Heart right ventricle (tissue), 16 donors: Measurements from ENCODE around the gene ZNF292. TPM values are rescaled to one million over a fixed set of nuclear protein-coding genes. Genes with fewer than 3 reads are reported as not detected.

Experiments used
- ATAC-seq, 8 donors: fragments of 200-7000 bp; cut with Tn5 transposase; one replicate each; pipeline ENCODE4 v1.9.1; 2020; ENCODE audit warnings: mild to moderate bottlenecking in 8 of 8, moderate library complexity in 8 of 8, moderate number of reproducible peaks in 1 of 8
- DNase-seq, 2 donors: peaks; one replicate each; pipeline ENCODE4 v3.0.0-alpha.2; 2020
- H3K27ac ChIP-seq, 10 donors: fragments of 200-600 bp; sonication (generic) in 2 of 10; one replicate each; pipeline versions ENCODE4 v1.5.0 to v1.8.0; 2020 to 2022; ENCODE audit warnings: mild to moderate bottlenecking in 3 of 10
- H3K27me3 ChIP-seq, 7 donors: fragments of 200-600 bp; one replicate each; pipeline ENCODE4 v1.8.0; 2021 to 2022; ENCODE audit warnings: mild to moderate bottlenecking in 2 of 7
- H3K36me3 ChIP-seq, 9 donors: fragments of 200-600 bp; sonication (generic) in 1 of 9; one replicate each; pipeline versions ENCODE4 v1.5.0 to v1.8.0; 2020 to 2022; ENCODE audit warnings: mild to moderate bottlenecking in 2 of 9
- H3K4me1 ChIP-seq, 9 donors: fragments of 200-600 bp; sonication (generic) in 1 of 9; one replicate each; pipeline versions ENCODE4 v1.5.0 to v1.8.0; 2020 to 2022; ENCODE audit warnings: mild to moderate bottlenecking in 4 of 9
- H3K4me3 ChIP-seq, 10 donors: fragments of 200-600 bp; sonication (generic) in 2 of 10; one replicate each; pipeline versions ENCODE4 v1.5.0 to v1.8.0; 2020 to 2022; ENCODE audit warnings: mild to moderate bottlenecking in 7 of 10, moderate library complexity in 2 of 10
- H3K9me3 ChIP-seq, 11 donors: fragments of 200-600 bp in 10 of 11; sonication (generic) in 2 of 11; one replicate each; pipeline versions ENCODE4 v1.5.0 to v1.8.0; 2013 to 2022; ENCODE audit warnings: mild to moderate bottlenecking in 2 of 11, control low read depth in 1 of 11, moderate library complexity in 1 of 11
- CTCF ChIP-seq, 9 donors: fragments of 200-600 bp; sonication (generic) in 2 of 9; IDR thresholded peaks; one replicate each; pipeline versions ENCODE4 v1.5.0 to v1.8.0; 2021 to 2022; ENCODE audit warnings: antibody characterized with exemption in 9 of 9, mild to moderate bottlenecking in 5 of 9, moderate library complexity in 1 of 9
- WGBS, 2 donors: extraction: QIAGEN DNeasy Blood & Tissue Kit; methylation state at CpG; one replicate each; pipeline ENCODE4 v1.1.7; 2013; ENCODE audit warnings: inconsistent platforms in 1 of 2; 5-methylcytosine and 5-hydroxymethylcytosine counted together
- intact Hi-C, 10 donors: fragments of 100-400 bp; cut with DNase I; formaldehyde crosslinking; loops; one replicate each; pipeline versions ENCODE4 v1.11.1 to v1.14.2; 2022
- long read RNA-seq, 3 donors: library from polyadenylated mRNA; unstranded; transcript quantifications; one replicate each; pipeline ENCODE4 v2.0.0, GENCODE V29; 2020 to 2021
- polyA plus RNA-seq, 2 donors: library from polyadenylated mRNA; stranded (reverse); fragments of 200-250 nt; gene quantifications; one replicate each; pipeline ENCODE4 v1.2.3, GENCODE V29; 2013
- total RNA-seq, 10 donors: library from RNA; stranded (reverse); fragmentation: NEBNext Ultra II Directional in 3 of 10; extraction: Animal tissue kit (Norgen Biotek cat#: 25700) in 3 of 10; gene quantifications; one replicate each; pipeline versions ENCODE4 v1.2.1 to v1.2.4, GENCODE V29; 2021 to 2023
- donor health status: Arrhythmogenic right ventricular cardiomyopathy.
- donor health status: ischemic (EF 13 %, LVEDD 7.1; RV severe dilation, severe dysfunction).
- donor health status: healthy with polysubstance abuse.
- donor health status: DM: no; HTN: yes; CAD: no.
- donor health status: DM: no; HTN: no; CAD: no.
- donor health status: ischemic (EF 25% LVEDD 6.9; RV normal size, moderate dysfunction).
- donor health status: ischemic (EF 25% LVEDD 5.7; RV mildly dilated, moderate dysfunction).
- donor health status: healthy.
- donor health status: DM: yes; HTN: yes; CAD: no.
- donor health status: Ischemic cardiomyopathy.
- donor health status: ischemic (EF 35%, LVEDD 5.7; RV mildly dilated, moderate dysfunction).
- donor health status: nonischemic (EF 11% LVEDD 7.7; RV severe dilation, severe dysfunction).
- donor health status: DM: yes; HTN: yes; CAD: no.
- donor health status: PGD.
- donor health status: ischemic (EF 29% LVEDD 5.4; RV normal size, mild dysfunction).
- donor health status: nonischemic (EF 23%, LVEDD 6.1; RV moderate dilation, normal function).

ZNF292 gene
- total RNA-seq (10 to 100 TPM; 28.0 to 38.2 (median 31.7) TPM), polyA plus RNA-seq (10 to 100 TPM in 1 of 2 donors, 1 to 10 TPM in 1; 1.9 to 10.7 TPM)
- long read RNA-seq, donor 1, full-length matches to known transcripts: 2 of 7 reads
- long read RNA-seq, donor 1, partial matches to known transcripts: 2 of 7 reads
- long read RNA-seq, donor 1, other reads (novel, unspliced or antisense): 3 of 7 reads
- long read RNA-seq, donor 2, full-length matches to known transcripts: 6 of 19 reads
- long read RNA-seq, donor 2, partial matches to known transcripts: 1 of 19 reads
- long read RNA-seq, donor 2, other reads (novel, unspliced or antisense): 12 of 19 reads
- long read RNA-seq, donor 3, full-length matches to known transcripts: 6 of 19 reads
- long read RNA-seq, donor 3, partial matches to known transcripts: 0 of 19 reads
- long read RNA-seq, donor 3, other reads (novel, unspliced or antisense): 13 of 19 reads

GRCh38 chr6:87154993-87155841 is at the start of gene ZNF292:
Gene ZNF292, plus strand, starts transcription at chr6:87155565. Its CDS starts 27 bp downstream, at chr6:87155592.
- DNase-seq (peak; percentile 94 to 95), ATAC-seq (peak; percentile 89 to 96 (median 93))
- WGBS, 2 donors: 0 to 1% methylated on average over 75 of the region's 75 CpGs
- peak in 1 of 9 donors; percentile 30 for TF ChIP-seq CTCF (IDR thresholded peaks at IDR 0.05)
- Histone ChIP-seq H3K36me3 (peaks cover 0 to 8% (median 0%) of the 10 kb centered on the region in 9 donors), H3K27ac (peak within 1 kb of the TSS; percentile 87 to 99 (median 93)), H3K9me3 (no peaks in the 10 kb centered on the region), H3K4me3 (peak within 1 kb of the TSS; percentile 86 to 98 (median 93)), H3K4me1 (peaks cover 0 to 71% (median 55%) of the 10 kb centered on the region in 9 donors), H3K27me3 (no peaks in the 10 kb centered on the region)
- intact Hi-C loops: loop anchor here in 6 of 10 donors (5.0 to 10.0 kb wide), 8 partner anchors 47 to 540 kb away; partner anchors contain the start of gene CFAP206 (in 2 of the 6)

GRCh38 chr6:87105823-87106222 is 49.5 kb upstream of the ZNF292 start:
- H3K4me1 ChIP-seq: no peaks in the 10 kb centered on the region
- no peak overlapping the region for H3K27ac ChIP-seq
- no peak for ATAC-seq
- intact Hi-C loops: no loop called here
- no peak for TF ChIP-seq CTCF (IDR thresholded peaks at IDR 0.05)
- peaks cover 0 to 3% (median 0%) of the 10 kb centered on the region in 7 donors for H3K27me3 ChIP-seq
- H3K9me3 ChIP-seq: no peaks in the 10 kb centered on the region
- H3K4me3 ChIP-seq: no peak overlapping the region
- no peaks in the 10 kb centered on the region for H3K36me3 ChIP-seq
- DNase-seq: no peak

DNA sequence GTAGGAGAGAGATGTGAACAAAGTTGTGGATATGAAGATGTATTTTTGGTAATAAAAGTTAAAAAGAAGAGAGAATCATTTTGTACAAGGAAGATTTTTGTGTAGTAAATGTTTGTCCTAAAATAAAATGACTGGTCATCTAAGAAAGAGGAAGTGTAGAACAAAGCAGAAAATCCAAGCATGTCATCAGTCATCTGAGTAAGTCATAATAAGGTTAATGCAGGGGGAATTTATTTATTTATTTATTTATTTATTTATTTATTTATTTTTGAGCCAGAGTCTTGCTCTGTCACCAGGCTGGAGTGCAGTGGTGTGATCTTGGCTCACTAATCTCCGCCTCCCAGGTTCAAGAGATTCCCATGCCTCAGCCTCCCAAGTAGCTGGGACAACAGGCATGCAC is 44.7 kb upstream of the ZNF292 start:
- peaks cover 0 to 6% (median 0%) of the 10 kb centered on the region in 7 donors for H3K27me3 ChIP-seq
- H3K4me1 ChIP-seq: no peaks in the 10 kb centered on the region
- TF ChIP-seq CTCF (IDR thresholded peaks at IDR 0.05): no peak
- intact Hi-C loops: no loop called here
- no peak for ATAC-seq
- DNase-seq: no peak
- H3K9me3 ChIP-seq: no peaks in the 10 kb centered on the region
- WGBS, 2 donors: 98 to 100% methylated on average over 1 of the region's 1 CpG
- H3K27ac ChIP-seq: no peak overlapping the region
- H3K36me3 ChIP-seq: no peaks in the 10 kb centered on the region
- no peak overlapping the region for H3K4me3 ChIP-seq

DNA sequence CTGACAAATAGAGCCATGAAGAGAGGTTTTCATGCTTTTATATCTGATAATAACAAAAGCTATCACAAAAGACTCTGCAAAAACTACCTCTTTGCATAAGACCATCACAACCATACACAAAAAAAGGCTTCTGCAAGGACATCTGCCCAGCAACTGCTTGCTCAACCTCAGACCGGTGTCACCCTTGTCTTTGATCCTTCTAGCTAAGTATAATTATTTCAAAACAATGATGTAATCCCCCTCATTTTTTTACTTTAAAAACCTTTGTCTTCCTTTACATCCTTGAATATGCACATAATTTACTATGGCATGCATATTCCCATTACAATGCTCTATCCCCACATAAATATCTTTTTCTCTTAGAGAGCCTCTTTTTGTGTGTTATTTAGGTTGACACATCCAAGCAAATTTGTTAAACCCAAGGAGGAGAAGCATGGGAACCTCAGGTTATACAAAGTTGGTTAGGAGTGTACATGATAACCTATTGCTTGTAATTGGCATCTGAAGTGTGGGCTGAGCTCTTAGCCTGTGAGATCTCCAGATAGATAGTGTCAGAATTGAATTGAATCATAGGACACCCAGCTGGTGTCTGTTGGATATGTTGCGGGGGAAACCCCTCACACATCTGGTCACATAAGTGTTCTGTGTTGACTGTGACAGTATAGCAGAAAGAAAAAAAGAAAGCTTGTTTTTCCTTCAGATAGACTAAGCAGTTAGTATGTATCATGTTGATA is 39.8 kb upstream of the ZNF292 start:
- peaks cover 0 to 3% (median 0%) of the 10 kb centered on the region in 7 donors for H3K27me3 ChIP-seq
- DNase-seq: no peak
- H3K4me3 ChIP-seq: no peak overlapping the region
- no peak for TF ChIP-seq CTCF (IDR thresholded peaks at IDR 0.05)
- no peaks in the 10 kb centered on the region for H3K9me3 ChIP-seq
- WGBS, 2 donors: 76 to 83% methylated on average over 2 of the region's 2 CpGs
- H3K4me1 ChIP-seq: no peaks in the 10 kb centered on the region
- H3K27ac ChIP-seq: no peak overlapping the region
- intact Hi-C loops: no loop called here
- ATAC-seq: no peak
- no peaks in the 10 kb centered on the region for H3K36me3 ChIP-seq
